ENCODE measurements around the gene CALML5.

DNA sequence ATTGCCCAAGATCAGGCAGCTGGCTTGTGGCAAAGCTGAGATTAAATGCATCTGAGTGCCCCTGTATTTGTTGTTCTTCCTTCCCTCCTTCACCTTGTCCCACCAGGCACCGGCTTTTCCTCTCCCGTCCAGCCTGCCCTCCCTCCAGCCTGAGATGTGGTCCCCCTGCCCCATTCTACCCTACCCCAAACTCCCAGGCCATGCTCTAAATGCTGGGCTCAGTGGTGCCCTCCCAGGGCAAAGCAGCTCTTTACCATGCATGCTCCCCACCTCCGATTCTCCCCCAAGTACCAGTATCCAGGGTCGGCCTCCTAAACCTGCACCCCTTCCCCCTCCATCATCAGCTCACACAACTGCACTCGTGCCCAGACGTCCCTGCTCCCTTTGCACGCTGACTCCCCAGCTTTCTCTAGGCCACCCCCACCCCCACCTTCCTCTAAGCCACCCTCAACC, 36.5 kb downstream of the CALML5 start:
- TF ChIP-seq, protein P1, sequence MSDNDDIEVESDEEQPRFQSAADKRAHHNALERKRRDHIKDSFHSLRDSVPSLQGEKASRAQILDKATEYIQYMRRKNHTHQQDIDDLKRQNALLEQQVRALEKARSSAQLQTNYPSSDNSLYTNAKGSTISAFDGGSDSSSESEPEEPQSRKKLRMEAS (IDR thresholded peaks at IDR 0.05): no peak
- TF ChIP-seq, protein P2, sequence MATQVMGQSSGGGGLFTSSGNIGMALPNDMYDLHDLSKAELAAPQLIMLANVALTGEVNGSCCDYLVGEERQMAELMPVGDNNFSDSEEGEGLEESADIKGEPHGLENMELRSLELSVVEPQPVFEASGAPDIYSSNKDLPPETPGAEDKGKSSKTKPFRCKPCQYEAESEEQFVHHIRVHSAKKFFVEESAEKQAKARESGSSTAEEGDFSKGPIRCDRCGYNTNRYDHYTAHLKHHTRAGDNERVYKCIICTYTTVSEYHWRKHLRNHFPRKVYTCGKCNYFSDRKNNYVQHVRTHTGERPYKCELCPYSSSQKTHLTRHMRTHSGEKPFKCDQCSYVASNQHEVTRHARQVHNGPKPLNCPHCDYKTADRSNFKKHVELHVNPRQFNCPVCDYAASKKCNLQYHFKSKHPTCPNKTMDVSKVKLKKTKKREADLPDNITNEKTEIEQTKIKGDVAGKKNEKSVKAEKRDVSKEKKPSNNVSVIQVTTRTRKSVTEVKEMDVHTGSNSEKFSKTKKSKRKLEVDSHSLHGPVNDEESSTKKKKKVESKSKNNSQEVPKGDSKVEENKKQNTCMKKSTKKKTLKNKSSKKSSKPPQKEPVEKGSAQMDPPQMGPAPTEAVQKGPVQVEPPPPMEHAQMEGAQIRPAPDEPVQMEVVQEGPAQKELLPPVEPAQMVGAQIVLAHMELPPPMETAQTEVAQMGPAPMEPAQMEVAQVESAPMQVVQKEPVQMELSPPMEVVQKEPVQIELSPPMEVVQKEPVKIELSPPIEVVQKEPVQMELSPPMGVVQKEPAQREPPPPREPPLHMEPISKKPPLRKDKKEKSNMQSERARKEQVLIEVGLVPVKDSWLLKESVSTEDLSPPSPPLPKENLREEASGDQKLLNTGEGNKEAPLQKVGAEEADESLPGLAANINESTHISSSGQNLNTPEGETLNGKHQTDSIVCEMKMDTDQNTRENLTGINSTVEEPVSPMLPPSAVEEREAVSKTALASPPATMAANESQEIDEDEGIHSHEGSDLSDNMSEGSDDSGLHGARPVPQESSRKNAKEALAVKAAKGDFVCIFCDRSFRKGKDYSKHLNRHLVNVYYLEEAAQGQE (IDR thresholded peaks at IDR 0.05; ENCODE audit: low read depth): no peak
- no peak for TF ChIP-seq EP300 (IDR thresholded peaks at IDR 0.05; ENCODE audit: borderline replicate concordance)
- no peak for TF ChIP-seq EGR1 (IDR thresholded peaks at IDR 0.05)
- no peak for TF ChIP-seq TCF12 (IDR thresholded peaks at IDR 0.05; ENCODE audit: low read depth)
- no peak for TF ChIP-seq RAD21 (IDR thresholded peaks at IDR 0.05; ENCODE audit: low read depth)
